ENCODE results near the gene TMEM14C. TPM values are rescaled to one million over a fixed set of nuclear protein-coding genes. Genes with fewer than 3 reads are reported as not detected.

Gene TMEM14C
- total and polyA plus RNA-seq, 2 experiments from 2014 or later: 123 to 232 TPM

DNA sequence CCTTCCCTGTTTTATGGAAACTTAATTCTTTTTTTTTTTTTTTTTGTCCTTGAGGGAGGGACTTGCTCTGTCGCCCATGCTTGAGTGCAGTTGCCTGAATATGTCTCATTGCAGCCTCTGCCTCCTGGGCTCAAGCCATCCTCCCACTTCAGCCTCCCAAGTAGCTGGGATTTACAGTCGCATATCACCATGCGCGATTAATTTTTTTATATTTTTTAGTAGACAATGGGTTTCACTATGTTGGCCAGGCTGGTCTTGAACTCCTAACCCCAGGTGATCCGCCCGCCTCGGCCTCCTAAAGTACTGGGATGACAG is 654 bp downstream of the TMEM14C start:
- TF ChIP-seq, protein P1, sequence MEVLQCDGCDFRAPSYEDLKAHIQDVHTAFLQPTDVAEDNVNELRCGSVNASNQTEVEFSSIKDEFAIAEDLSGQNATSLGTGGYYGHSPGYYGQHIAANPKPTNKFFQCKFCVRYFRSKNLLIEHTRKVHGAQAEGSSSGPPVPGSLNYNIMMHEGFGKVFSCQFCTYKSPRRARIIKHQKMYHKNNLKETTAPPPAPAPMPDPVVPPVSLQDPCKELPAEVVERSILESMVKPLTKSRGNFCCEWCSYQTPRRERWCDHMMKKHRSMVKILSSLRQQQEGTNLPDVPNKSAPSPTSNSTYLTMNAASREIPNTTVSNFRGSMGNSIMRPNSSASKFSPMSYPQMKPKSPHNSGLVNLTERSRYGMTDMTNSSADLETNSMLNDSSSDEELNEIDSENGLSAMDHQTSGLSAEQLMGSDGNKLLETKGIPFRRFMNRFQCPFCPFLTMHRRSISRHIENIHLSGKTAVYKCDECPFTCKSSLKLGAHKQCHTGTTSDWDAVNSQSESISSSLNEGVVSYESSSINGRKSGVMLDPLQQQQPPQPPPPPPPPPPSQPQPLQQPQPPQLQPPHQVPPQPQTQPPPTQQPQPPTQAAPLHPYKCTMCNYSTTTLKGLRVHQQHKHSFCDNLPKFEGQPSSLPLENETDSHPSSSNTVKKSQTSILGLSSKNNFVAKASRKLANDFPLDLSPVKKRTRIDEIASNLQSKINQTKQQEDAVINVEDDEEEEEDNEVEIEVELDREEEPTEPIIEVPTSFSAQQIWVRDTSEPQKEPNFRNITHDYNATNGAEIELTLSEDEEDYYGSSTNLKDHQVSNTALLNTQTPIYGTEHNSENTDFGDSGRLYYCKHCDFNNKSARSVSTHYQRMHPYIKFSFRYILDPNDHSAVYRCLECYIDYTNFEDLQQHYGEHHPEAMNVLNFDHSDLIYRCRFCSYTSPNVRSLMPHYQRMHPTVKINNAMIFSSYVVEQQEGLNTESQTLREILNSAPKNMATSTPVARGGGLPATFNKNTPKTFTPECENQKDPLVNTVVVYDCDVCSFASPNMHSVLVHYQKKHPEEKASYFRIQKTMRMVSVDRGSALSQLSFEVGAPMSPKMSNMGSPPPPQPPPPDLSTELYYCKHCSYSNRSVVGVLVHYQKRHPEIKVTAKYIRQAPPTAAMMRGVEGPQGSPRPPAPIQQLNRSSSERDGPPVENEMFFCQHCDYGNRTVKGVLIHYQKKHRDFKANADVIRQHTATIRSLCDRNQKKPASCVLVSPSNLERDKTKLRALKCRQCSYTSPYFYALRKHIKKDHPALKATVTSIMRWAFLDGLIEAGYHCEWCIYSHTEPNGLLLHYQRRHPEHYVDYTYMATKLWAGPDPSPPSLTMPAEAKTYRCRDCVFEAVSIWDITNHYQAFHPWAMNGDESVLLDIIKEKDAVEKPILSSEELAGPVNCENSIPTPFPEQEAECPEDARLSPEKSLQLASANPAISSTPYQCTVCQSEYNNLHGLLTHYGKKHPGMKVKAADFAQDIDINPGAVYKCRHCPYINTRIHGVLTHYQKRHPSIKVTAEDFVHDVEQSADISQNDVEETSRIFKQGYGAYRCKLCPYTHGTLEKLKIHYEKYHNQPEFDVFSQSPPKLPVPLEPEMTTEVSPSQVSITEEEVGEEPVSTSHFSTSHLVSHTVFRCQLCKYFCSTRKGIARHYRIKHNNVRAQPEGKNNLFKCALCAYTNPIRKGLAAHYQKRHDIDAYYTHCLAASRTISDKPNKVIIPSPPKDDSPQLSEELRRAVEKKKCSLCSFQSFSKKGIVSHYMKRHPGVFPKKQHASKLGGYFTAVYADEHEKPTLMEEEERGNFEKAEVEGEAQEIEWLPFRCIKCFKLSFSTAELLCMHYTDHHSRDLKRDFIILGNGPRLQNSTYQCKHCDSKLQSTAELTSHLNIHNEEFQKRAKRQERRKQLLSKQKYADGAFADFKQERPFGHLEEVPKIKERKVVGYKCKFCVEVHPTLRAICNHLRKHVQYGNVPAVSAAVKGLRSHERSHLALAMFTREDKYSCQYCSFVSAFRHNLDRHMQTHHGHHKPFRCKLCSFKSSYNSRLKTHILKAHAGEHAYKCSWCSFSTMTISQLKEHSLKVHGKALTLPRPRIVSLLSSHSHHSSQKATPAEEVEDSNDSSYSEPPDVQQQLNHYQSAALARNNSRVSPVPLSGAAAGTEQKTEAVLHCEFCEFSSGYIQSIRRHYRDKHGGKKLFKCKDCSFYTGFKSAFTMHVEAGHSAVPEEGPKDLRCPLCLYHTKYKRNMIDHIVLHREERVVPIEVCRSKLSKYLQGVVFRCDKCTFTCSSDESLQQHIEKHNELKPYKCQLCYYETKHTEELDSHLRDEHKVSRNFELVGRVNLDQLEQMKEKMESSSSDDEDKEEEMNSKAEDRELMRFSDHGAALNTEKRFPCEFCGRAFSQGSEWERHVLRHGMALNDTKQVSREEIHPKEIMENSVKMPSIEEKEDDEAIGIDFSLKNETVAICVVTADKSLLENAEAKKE (CRISPR knock-in tag; IDR thresholded peaks at IDR 0.05): no peak
- TF ChIP-seq POLR2AphosphoS5 (IDR thresholded peaks at IDR 0.05; ENCODE audit: low read depth) (no peak), ZNF331 (CRISPR knock-in tag; IDR thresholded peaks at IDR 0.05; ENCODE audit: low read depth) (no peak), EZH2 (IDR thresholded peaks at IDR 0.05; ENCODE audit: low read depth, unreplicated experiment) (no peak), STAT1 (IDR thresholded peaks at IDR 0.05; ENCODE audit: unreplicated experiment) (no peak), NANOG (IDR thresholded peaks at IDR 0.05; ENCODE audit: borderline replicate concordance) (no peak), CREB1 (CRISPR knock-in tag; IDR thresholded peaks at IDR 0.05; ENCODE audit: low read depth) (no peak)
- TF ChIP-seq, protein P2, sequence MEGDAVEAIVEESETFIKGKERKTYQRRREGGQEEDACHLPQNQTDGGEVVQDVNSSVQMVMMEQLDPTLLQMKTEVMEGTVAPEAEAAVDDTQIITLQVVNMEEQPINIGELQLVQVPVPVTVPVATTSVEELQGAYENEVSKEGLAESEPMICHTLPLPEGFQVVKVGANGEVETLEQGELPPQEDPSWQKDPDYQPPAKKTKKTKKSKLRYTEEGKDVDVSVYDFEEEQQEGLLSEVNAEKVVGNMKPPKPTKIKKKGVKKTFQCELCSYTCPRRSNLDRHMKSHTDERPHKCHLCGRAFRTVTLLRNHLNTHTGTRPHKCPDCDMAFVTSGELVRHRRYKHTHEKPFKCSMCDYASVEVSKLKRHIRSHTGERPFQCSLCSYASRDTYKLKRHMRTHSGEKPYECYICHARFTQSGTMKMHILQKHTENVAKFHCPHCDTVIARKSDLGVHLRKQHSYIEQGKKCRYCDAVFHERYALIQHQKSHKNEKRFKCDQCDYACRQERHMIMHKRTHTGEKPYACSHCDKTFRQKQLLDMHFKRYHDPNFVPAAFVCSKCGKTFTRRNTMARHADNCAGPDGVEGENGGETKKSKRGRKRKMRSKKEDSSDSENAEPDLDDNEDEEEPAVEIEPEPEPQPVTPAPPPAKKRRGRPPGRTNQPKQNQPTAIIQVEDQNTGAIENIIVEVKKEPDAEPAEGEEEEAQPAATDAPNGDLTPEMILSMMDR (conservative IDR thresholded peaks at IDR 0.05; ENCODE audit: low read depth in 2 of 2): no peak
- ATAC-seq (no peak), DNase-seq (ENCODE audit: low spot score) (no peak)
- Mint-ChIP-seq H3K27ac (peak overlapping the region; percentile 98), H3K4me1 (peaks cover 26% of the 10 kb centered on the region), H3K4me3 (peak overlapping the region; percentile 96), H3K27me3 (ENCODE audit: insufficient read depth, low read depth, poor library complexity) (peaks cover 13% of the 10 kb centered on the region), H3K36me3 (ENCODE audit: low read depth) (peaks cover 54% of the 10 kb centered on the region), H3K9me3 (peaks cover 24% of the 10 kb centered on the region)
- Histone ChIP-seq H3K27me3 (ENCODE audit: insufficient read depth) (no peaks in the 10 kb centered on the region), H4K20me1 (replicated peaks; ENCODE audit: insufficient read depth) (no peaks in the 10 kb centered on the region), H3K4me2 (peak overlapping the region; percentile 85), H2AFZ (no peak overlapping the region), H3K36me3 (ENCODE audit: insufficient read depth) (peaks cover 5% of the 10 kb centered on the region; the same call in 1 of the 2 replicates), H3K4me3 (peak overlapping the region; percentile 71), H3K4me1 (ENCODE audit: insufficient read depth) (peaks cover 19% of the 10 kb centered on the region), H3K79me2 (replicated peaks; ENCODE audit: insufficient read depth) (peaks cover 29% of the 10 kb centered on the region), H3K9me2 (ENCODE audit: insufficient read depth) (no peaks in the 10 kb centered on the region), H3K27ac (ENCODE audit: low read depth) (peak overlapping the region; percentile 100), H3F3A (replicated peaks; ENCODE audit: low read depth) (peaks cover 23% of the 10 kb centered on the region)

All from GM23338 (cell line).